ENCODE data around the gene CDK5. TPM values are rescaled to one million over a fixed set of nuclear protein-coding genes. Genes with fewer than 3 reads are reported as not detected.

Gene CDK5
- polyA plus RNA-seq (2011; rRNA removed) (29.6 and 30.0 TPM in 2 replicates), polyA plus RNA-seq (2017; fragmentation: RNase III; extraction: RNeasy Plus Mini Kit Qiagen cat#74134 plus additional on column Dnase treatment) (41.2 to 51.0 TPM (median 50.3 TPM) in 3 replicates), polyA minus RNA-seq (2011; rRNA and poly(A)+ RNA removed) (31.2 and 48.9 TPM in 2 replicates)
- 45.6 and 54.0 TPM in 2 replicates for polyA plus RNA-seq (2012; cell fraction: cytosol; rRNA removed)
- polyA plus RNA-seq (2012; cell fraction: nucleus; rRNA removed), result 38.0 and 53.8 TPM in 2 replicates

DNA sequence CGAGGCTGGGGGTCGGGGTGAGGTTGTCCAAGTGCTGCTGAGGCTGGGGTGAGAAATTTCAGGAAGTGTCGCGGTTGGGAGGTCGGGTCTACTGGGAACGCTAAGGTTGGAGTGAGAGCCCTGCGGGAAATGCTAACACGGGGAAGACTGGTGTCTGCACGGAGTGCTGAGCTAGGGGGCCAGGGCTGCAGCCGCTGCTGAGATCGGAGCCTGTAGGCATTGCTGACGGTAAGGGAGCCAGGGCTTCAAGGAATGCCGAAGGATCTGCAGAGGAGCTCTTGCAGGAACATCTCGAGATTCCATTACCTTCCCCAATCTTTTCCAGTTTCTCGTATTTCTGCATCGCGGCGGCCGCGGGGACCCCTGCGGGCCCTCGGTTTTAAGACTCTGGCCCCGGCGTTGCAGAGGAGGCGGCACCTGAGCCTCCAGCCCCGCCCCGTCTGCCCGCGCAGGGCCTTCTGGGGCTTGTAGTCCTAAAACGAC is at the start of gene CDK5:
Gene CDK5 (minus strand): TSS at position 392 of the 483 bp plus-strand sequence. CDS start 49 bp downstream, at position 343.
- CTCF ChIA-PET, result interaction anchor here (1.0 to 4.0 kb wide), 3 partner anchors 11 to 53 kb away, joined by 3 to 14 read pairs (median 5); partner anchors contain the start of gene ABCB8

GRCh38 chr7:151104411-151105235 is 46.9 kb upstream of the CDK5 start:
- ChIA-PET CTCF (interaction anchor here (1.0 to 14.7 kb wide), 6 partner anchors 18 to 142 kb away, joined by 3 to 412 read pairs (median 6); partner anchors contain the start of genes AGAP3, FASTK and TMUB1), POLR2A (no interaction called here)
- no peak for ATAC-seq
- Histone ChIP-seq H3K9me3 (no peaks in the 10 kb centered on the region), H3K4me3 (no peak overlapping the region), H3K4me2 (no peak overlapping the region), H3K4me1 (peaks cover 4% of the 10 kb centered on the region; the same call in 2 of the 3 replicates), H3K27ac (no peak overlapping the region)
- TF ChIP-seq SREBF2 (IDR thresholded peaks at IDR 0.05) (no peak), POLR2A (IDR thresholded peaks at IDR 0.05; ENCODE audit: low read length) (no peak)
- TF ChIP-seq, protein P1, sequence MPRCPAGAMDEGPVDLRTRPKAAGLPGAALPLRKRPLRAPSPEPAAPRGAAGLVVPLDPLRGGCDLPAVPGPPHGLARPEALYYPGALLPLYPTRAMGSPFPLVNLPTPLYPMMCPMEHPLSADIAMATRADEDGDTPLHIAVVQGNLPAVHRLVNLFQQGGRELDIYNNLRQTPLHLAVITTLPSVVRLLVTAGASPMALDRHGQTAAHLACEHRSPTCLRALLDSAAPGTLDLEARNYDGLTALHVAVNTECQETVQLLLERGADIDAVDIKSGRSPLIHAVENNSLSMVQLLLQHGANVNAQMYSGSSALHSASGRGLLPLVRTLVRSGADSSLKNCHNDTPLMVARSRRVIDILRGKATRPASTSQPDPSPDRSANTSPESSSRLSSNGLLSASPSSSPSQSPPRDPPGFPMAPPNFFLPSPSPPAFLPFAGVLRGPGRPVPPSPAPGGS (IDR thresholded peaks at IDR 0.05), result no peak
- WGBS (ENCODE audit: missing lambda C conversion rate), result 92% methylated on average over 23 of the region's 23 CpGs
- DNase-seq (ENCODE audit: low read depth in 1 of 2, low spot score in 1 of 2), result no peak
- no peak for FAIRE-seq

More for the DNA sequence above, at the start of gene CDK5:
- Histone ChIP-seq H3K4me1 (peaks cover 24% of the 10 kb centered on the region), H3K4me2 (peak within 1 kb of the TSS; percentile 92), H3K9me3 (no peaks in the 10 kb centered on the region), H3K27ac (peak within 1 kb of the TSS; percentile 99), H3K4me3 (peak within 1 kb of the TSS; percentile 86)
- no peak for TF ChIP-seq TP53 (CRISPR knock-in tag; IDR thresholded peaks at IDR 0.05)
- TF ChIP-seq EHMT2 (IDR thresholded peaks at IDR 0.05; ENCODE audit: low read depth), result no peak
- no peak for TF ChIP-seq HES2 (IDR thresholded peaks at IDR 0.05)
- TF ChIP-seq RAD21 (conservative IDR thresholded peaks at IDR 0.05 in 1 of 2, IDR thresholded peaks at IDR 0.05 in 1 of 2), result no peak
- no peak for TF ChIP-seq ZC3H11A (IDR thresholded peaks at IDR 0.05)
- TF ChIP-seq POLR2A (IDR thresholded peaks at IDR 0.05; ENCODE audit: low read length), result 0 out of 2 replicates have a peak, but pooled peaks have one; percentile 22
- 1% methylated on average over 30 of the region's 30 CpGs for WGBS (ENCODE audit: missing lambda C conversion rate)
- DNase-seq (ENCODE audit: low read depth in 1 of 2, low spot score in 1 of 2) (peak in 1 of 2 experiments; percentile 48), ATAC-seq (peak in 1 of 2 experiments; percentile 4; a peak in 3 of 6 replicates), FAIRE-seq (no peak)
- POLR2A ChIA-PET, result interaction anchor here (1.0 to 1.4 kb wide), 3 partner anchors 18 to 29 kb away, joined by 3 to 4 read pairs (median 4); partner anchors contain the start of genes ABCB8 and FASTK

DNA sequence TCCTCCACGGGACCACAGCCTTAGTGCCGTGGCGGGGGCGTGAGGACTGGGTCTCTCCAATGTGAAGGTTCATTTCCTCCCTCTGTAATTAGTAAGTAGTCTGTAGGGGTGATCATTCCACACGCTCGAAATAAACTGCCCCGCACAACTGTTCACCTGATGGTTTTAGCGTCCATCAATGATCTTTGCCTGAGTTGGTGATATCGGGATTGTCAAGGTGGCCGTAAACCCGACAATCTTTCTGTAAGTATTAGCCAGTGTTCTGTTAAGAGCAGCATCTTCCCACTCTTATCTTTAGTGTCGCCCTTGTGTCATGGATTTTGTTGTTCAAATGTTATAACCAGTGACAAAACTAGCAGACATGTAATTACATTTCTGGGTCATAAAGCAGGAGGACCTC is 46.3 kb upstream of the CDK5 start:
- POLR2A ChIA-PET, result no interaction called here
- DNase-seq (ENCODE audit: low read depth in 1 of 2, low spot score in 1 of 2), result no peak
- H3K9me3 ChIP-seq, result no peaks in the 10 kb centered on the region
- CTCF ChIA-PET, result interaction anchor here (1.0 to 14.7 kb wide), 5 partner anchors 17 to 118 kb away, joined by 3 to 412 read pairs (median 4); partner anchors contain the start of genes AGAP3, FASTK and TMUB1
- no peak overlapping the region for H3K4me3 ChIP-seq
- FAIRE-seq, result no peak
- no peak for ATAC-seq
- H3K4me1 ChIP-seq, result no peaks in the 10 kb centered on the region; the same call in 2 of the 3 replicates
- WGBS (ENCODE audit: missing lambda C conversion rate), result 91% methylated on average over 12 of the region's 12 CpGs
- H3K4me2 ChIP-seq, result no peak overlapping the region
- H3K27ac ChIP-seq, result no peak overlapping the region
- TF ChIP-seq, protein P2, sequence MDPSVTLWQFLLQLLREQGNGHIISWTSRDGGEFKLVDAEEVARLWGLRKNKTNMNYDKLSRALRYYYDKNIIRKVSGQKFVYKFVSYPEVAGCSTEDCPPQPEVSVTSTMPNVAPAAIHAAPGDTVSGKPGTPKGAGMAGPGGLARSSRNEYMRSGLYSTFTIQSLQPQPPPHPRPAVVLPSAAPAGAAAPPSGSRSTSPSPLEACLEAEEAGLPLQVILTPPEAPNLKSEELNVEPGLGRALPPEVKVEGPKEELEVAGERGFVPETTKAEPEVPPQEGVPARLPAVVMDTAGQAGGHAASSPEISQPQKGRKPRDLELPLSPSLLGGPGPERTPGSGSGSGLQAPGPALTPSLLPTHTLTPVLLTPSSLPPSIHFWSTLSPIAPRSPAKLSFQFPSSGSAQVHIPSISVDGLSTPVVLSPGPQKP (IDR thresholded peaks at IDR 0.05; ENCODE audit: low read depth, low read length), result no peak
- TF ChIP-seq CTCF (IDR thresholded peaks at IDR 0.05) (no peak), EP300 (IDR thresholded peaks at IDR 0.05) (no peak), EHF (CRISPR knock-in tag; IDR thresholded peaks at IDR 0.05) (no peak), RARB (CRISPR knock-in tag; IDR thresholded peaks at IDR 0.05) (no peak), CHD4 (IDR thresholded peaks at IDR 0.05; ENCODE audit: borderline replicate concordance) (no peak), NFE2L2 (conservative IDR thresholded peaks at IDR 0.05; ENCODE audit: low read length) (no peak), RAD21 (conservative IDR thresholded peaks at IDR 0.05 in 1 of 2, IDR thresholded peaks at IDR 0.05 in 1 of 2) (no peak), ESRRA (IDR thresholded peaks at IDR 0.05; ENCODE audit: borderline replicate concordance, low read length) (no peak), POLR2AphosphoS2 (conservative IDR thresholded peaks at IDR 0.05; ENCODE audit: low read length) (no peak), HDAC2 (IDR thresholded peaks at IDR 0.05) (no peak), CBX2 (IDR thresholded peaks at IDR 0.05; ENCODE audit: borderline replicate concordance, low read depth) (no peak), JUN (IDR thresholded peaks at IDR 0.05) (no peak), TFCP2L1 (CRISPR knock-in tag; IDR thresholded peaks at IDR 0.05) (no peak), CHD2 (IDR thresholded peaks at IDR 0.05; ENCODE audit: low read length, partially characterized antibody) (no peak)
- TF ChIP-seq, protein P1 (IDR thresholded peaks at IDR 0.05), result no peak
- TF ChIP-seq, protein P3, sequence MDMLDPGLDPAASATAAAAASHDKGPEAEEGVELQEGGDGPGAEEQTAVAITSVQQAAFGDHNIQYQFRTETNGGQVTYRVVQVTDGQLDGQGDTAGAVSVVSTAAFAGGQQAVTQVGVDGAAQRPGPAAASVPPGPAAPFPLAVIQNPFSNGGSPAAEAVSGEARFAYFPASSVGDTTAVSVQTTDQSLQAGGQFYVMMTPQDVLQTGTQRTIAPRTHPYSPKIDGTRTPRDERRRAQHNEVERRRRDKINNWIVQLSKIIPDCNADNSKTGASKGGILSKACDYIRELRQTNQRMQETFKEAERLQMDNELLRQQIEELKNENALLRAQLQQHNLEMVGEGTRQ (IDR thresholded peaks at IDR 0.05), result no peak

Data from A549 (cell line).